HepG2 (cell line): ENCODE results near the gene MRFAP1. TPM values are rescaled to one million over a fixed set of nuclear protein-coding genes. Genes with fewer than 3 reads are reported as not detected.

ENCODE experiments used
- ATAC-seq: fragments of 200-7000 bp; cut with Tn5 transposase; 3 replicates; pipeline ENCODE4 v1.9.1; 2020; ENCODE audit warnings: mild to moderate bottlenecking, moderate library complexity
- BruUV-seq: library from RNA; stranded (reverse); fragments of 400-500 nt; replicated peaks from 2 replicates; lab custom pipeline; 2021; lab: Mats Ljungman, UMichigan
- CTCF ChIA-PET: fragments of 300-600 bp; formaldehyde crosslinking; extraction: SDS; loops from one replicate; lab custom pipeline; 2021; ENCODE audit warnings: low total read pairs, inconsistent platforms, low intra/inter-chr PET ratio; lab: Yijun Ruan, JAX
- POLR2A ChIA-PET: fragments of 350-600 bp; sonication (Branson Sonifier 250); formaldehyde crosslinking; loops from one replicate; lab custom pipeline; 2020; ENCODE audit warnings: antibody characterized with exemption, inconsistent platforms; lab: Yijun Ruan, JAX
- DNase-seq: peaks from one replicate; pipeline ENCODE4 v3.0.0-alpha.2; 2015; ENCODE audit warnings: low spot score
- FAIRE-seq: peaks from 3 replicates; lab custom pipeline; 2011; peaks lifted over from hg19 to GRCh38; lab: Jason Lieb, UNC
- H2AFZ ChIP-seq: one replicate; pipeline ENCODE4 v1.6.1; 2011; ENCODE audit warnings: low read length, inconsistent platforms
- H3K27ac ChIP-seq: fragments of 300-600 bp; 3 replicates; pipeline ENCODE4 v1.8.0; 2011; ENCODE audit warnings: mixed run types, mild to moderate bottlenecking, mixed read lengths, low read length, inconsistent platforms; ENCODE audit not compliant: insufficient read depth; ENCODE audit errors: extremely low read length
- H3K27me3 ChIP-seq, 2 experiments: fragments of 200-600 bp in 1 of 2; 2 replicates in 1 of 2; 3 replicates in 1 of 2; pipeline versions ENCODE4 v1.6.0 to v1.8.0; 2011; ENCODE audit warnings: low read length in 2 of 2, mild to moderate bottlenecking in 2 of 2, moderate library complexity in 2 of 2, inconsistent platforms in 1 of 2; ENCODE audit not compliant: insufficient read depth in 2 of 2, control insufficient read depth in 1 of 2
- H3K36me3 ChIP-seq, 2 experiments: fragments of 200-600 bp in 1 of 2; replicated peaks in 1 of 2; 2 replicates in 1 of 2; 3 replicates in 1 of 2; pipeline versions ENCODE4 v1.5.1 to v1.8.0; 2011; ENCODE audit warnings: low read length in 2 of 2, inconsistent platforms in 1 of 2; ENCODE audit not compliant: insufficient read depth in 2 of 2, control insufficient read depth in 1 of 2
- H3K4me1 ChIP-seq: 2 replicates; pipeline ENCODE4 v1.5.1; 2012; ENCODE audit warnings: low read length, inconsistent platforms; ENCODE audit not compliant: insufficient read depth
- H3K4me2 ChIP-seq: 2 replicates; pipeline ENCODE4 v1.6.0; 2011; ENCODE audit warnings: low read depth, low read length, inconsistent platforms
- H3K4me3 ChIP-seq, 3 experiments: fragments of 200-600 bp in 1 of 3; sonication (generic), shearing (Covaris generic) in 1 of 3; replicated peaks in 1 of 3; 2 replicates each; pipeline ENCODE4 v1.5.1; 2011 to 2016; ENCODE audit warnings: low read length in 3 of 3, inconsistent platforms in 2 of 3, low read depth in 2 of 3, mild to moderate bottlenecking in 2 of 3, control low read depth in 1 of 3, mixed read lengths in 1 of 3; ENCODE audit not compliant: insufficient read depth in 1 of 3
- H3K79me2 ChIP-seq: one replicate; pipeline ENCODE4 v1.6.1; 2011; ENCODE audit warnings: low read length, inconsistent platforms; ENCODE audit not compliant: insufficient read depth
- H3K9ac ChIP-seq: 2 replicates; pipeline ENCODE4 v1.6.0; 2011; ENCODE audit warnings: mild to moderate bottlenecking, low read depth, low read length, inconsistent platforms; ENCODE audit not compliant: insufficient read depth
- H3K9me3 ChIP-seq: 2 replicates; pipeline ENCODE4 v1.5.1; 2012; ENCODE audit warnings: mild to moderate bottlenecking, low read length
- H4K20me1 ChIP-seq: 2 replicates; pipeline ENCODE4 v1.6.0; 2011; ENCODE audit warnings: inconsistent platforms, mild to moderate bottlenecking, low read length, moderate library complexity; ENCODE audit not compliant: insufficient read depth
- ARNTL ChIP-seq: sonication (generic); formaldehyde crosslinking; IDR thresholded peaks from 2 replicates; pipeline ENCODE4 v1.4.0; 2020; ENCODE audit warnings: mild to moderate bottlenecking, missing genetic modification reagents
- CSRNP2 ChIP-seq: sonication (generic); formaldehyde crosslinking; conservative IDR thresholded peaks from 2 replicates; pipeline ENCODE4 v1.8.0; 2022; ENCODE audit warnings: low read depth, missing genetic modification reagents
- POLR2G ChIP-seq: fragments of 200-400 bp; formaldehyde crosslinking; IDR thresholded peaks from 2 replicates; pipeline ENCODE4 v1.6.1; 2018; ENCODE audit warnings: mild to moderate bottlenecking, low read depth, low read length, moderate library complexity
- ZNF569 ChIP-seq: sonication (generic); formaldehyde crosslinking; IDR thresholded peaks from 2 replicates; pipeline ENCODE4 v1.5.0; 2020; ENCODE audit warnings: mild to moderate bottlenecking, missing genetic modification reagents, moderate library complexity, borderline replicate concordance
- WGBS: methylation state at CpG from one replicate; pipeline ENCODE4 v1.1.6; 2017; ENCODE audit warnings: low lambda C conversion rate; 5-methylcytosine and 5-hydroxymethylcytosine counted together
- in situ Hi-C: cut with HindIII; loops from 2 replicates; pipeline ENCODE4 v1.10.0; 2017; ENCODE audit warnings: low pct_unique_long_range_greater_than_20kb; ENCODE audit not compliant: extremely low pct_ligation_motif_present
- intact Hi-C: fragments of 100-400 bp; cut with micrococcal nuclease; formaldehyde crosslinking; loops from one replicate; pipeline ENCODE4 v1.10.0; 2022; ENCODE audit not compliant: unreplicated experiment
- polyA plus RNA-seq, 8 experiments: library from polyadenylated mRNA; depleted of rRNA in 3 of 8; stranded (reverse) in 7 of 8; unstranded in 1 of 8; fragments of >200 nt; fragmentation: Illumina TruSeq in 4 of 8; extraction: Trizol in 4 of 8; gene quantifications; 2 replicates each; pipeline versions ENCODE4 v1.2.1 to v1.2.3, GENCODE V29; 2011 to 2016; ENCODE audit warnings: low read depth in 4 of 8, missing spikeins in 1 of 8, mixed read lengths in 1 of 8; ENCODE audit not compliant: insufficient read depth in 1 of 8
- total RNA-seq, 5 experiments: library from RNA; depleted of rRNA; stranded (reverse); fragments of >200 nt; fragmentation: Illumina TruSeq; extraction: Trizol; gene quantifications; 2 replicates each; pipeline ENCODE4 v1.2.3, GENCODE V29; 2016; ENCODE audit warnings: low read depth in 1 of 5
- TF ChIP-seq, protein P1 (sequence below): sonication (generic); IDR thresholded peaks from 2 replicates; pipeline ENCODE4 v1.6.1; 2016; ENCODE audit warnings: low read depth, borderline replicate concordance

MRFAP1 gene
- total and polyA plus RNA-seq, 2 of the 13 experiments (the other 11 are each of a cell fraction or from before 2014, with no cell fraction given): 112 to 158 TPM

- no peak overlapping the region for H3K27ac ChIP-seq
- H3K27me3 ChIP-seq: no peaks in the 10 kb centered on the region
- intact Hi-C loops (no loop called here), in situ Hi-C loops (no loop called here)
- H3K79me2 ChIP-seq: no peaks in the 10 kb centered on the region
- no peak overlapping the region for H3K9ac ChIP-seq
- H3K9me3 ChIP-seq: no peaks in the 10 kb centered on the region
- POLR2A ChIA-PET: interaction anchor here (0.7 to 1.0 kb wide), 2 partner anchors 18 to 20 kb away, joined by 3 to 5 read pairs; a partner anchor contains a TSS
- H2AFZ ChIP-seq: no peak overlapping the region
- H3K36me3 ChIP-seq: no peaks in the 10 kb centered on the region
- BruUV-seq: no TSS peak
- no peak overlapping the region for H3K4me3 ChIP-seq
- H3K4me2 ChIP-seq: no peak overlapping the region
- FAIRE-seq: no peak
- 49% methylated on average over 4 of the region's 5 CpGs for WGBS
- CTCF ChIA-PET: no interaction called here
- DNase-seq: no peak
- TF ChIP-seq, protein P1, sequence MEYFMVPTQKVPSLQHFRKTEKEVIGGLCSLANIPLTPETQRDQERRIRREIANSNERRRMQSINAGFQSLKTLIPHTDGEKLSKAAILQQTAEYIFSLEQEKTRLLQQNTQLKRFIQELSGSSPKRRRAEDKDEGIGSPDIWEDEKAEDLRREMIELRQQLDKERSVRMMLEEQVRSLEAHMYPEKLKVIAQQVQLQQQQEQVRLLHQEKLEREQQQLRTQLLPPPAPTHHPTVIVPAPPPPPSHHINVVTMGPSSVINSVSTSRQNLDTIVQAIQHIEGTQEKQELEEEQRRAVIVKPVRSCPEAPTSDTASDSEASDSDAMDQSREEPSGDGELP: no peak
- TF ChIP-seq ARNTL (CRISPR knock-in tag) (no peak), POLR2G (no peak), ZNF569 (CRISPR knock-in tag) (no peak)
- no peaks in the 10 kb centered on the region for H3K4me1 ChIP-seq
- ATAC-seq: no peak
- H4K20me1 ChIP-seq: no peaks in the 10 kb centered on the region
These were observed 15.4 kb downstream of the MRFAP1 start for GRCh38 chr4:6655924-6656323.

GRCh38 chr4:6657242-6658208 lies 17.0 kb downstream of the MRFAP1 start:
- no peak for FAIRE-seq
- ATAC-seq: no peak

More at GRCh38 chr4:6657242-6658208, 17.0 kb downstream of the MRFAP1 start:
- H2AFZ ChIP-seq: no peak overlapping the region
- no peaks in the 10 kb centered on the region for H3K79me2 ChIP-seq
- POLR2A ChIA-PET: interaction anchor here (1.2 kb wide), 1 partner anchor 15 kb away, joined by 3 read pairs; no protein-coding TSS in a partner anchor
- no TSS peak for BruUV-seq
- H3K4me2 ChIP-seq: no peak overlapping the region
- 73% methylated on average over 65 of the region's 65 CpGs for WGBS
- no peaks in the 10 kb centered on the region for H4K20me1 ChIP-seq
- TF ChIP-seq CSRNP2 (CRISPR knock-in tag): no peak
- no peaks in the 10 kb centered on the region for H3K9me3 ChIP-seq
- no peak overlapping the region for H3K27ac ChIP-seq
- H3K9ac ChIP-seq: no peak overlapping the region
- DNase-seq: no peak
- H3K4me3 ChIP-seq: no peak overlapping the region
- intact Hi-C loops (no loop called here), in situ Hi-C loops (no loop called here)
- CTCF ChIA-PET: no interaction called here
- H3K27me3 ChIP-seq: no peaks in the 10 kb centered on the region
- no peaks in the 10 kb centered on the region for H3K36me3 ChIP-seq
- no peaks in the 10 kb centered on the region for H3K4me1 ChIP-seq
